GM19238 (cell line): ENCODE measurements around the gene IKZF3.
A peak's percentile ranks its signal among the peaks of the same experiment; 100 is the strongest.
"Not testable (repeated sequence)": the region's sequence is repeated elsewhere in the genome, so short reads cannot be mapped to it uniquely, and the experiment has no call there.

Source experiments
- DNase-seq: peaks from one replicate; pipeline ENCODE4 v3.0.0; 2011; ENCODE audit warnings: low spot score; ENCODE audit not compliant: insufficient read length

The IKZF3 gene

DNA sequence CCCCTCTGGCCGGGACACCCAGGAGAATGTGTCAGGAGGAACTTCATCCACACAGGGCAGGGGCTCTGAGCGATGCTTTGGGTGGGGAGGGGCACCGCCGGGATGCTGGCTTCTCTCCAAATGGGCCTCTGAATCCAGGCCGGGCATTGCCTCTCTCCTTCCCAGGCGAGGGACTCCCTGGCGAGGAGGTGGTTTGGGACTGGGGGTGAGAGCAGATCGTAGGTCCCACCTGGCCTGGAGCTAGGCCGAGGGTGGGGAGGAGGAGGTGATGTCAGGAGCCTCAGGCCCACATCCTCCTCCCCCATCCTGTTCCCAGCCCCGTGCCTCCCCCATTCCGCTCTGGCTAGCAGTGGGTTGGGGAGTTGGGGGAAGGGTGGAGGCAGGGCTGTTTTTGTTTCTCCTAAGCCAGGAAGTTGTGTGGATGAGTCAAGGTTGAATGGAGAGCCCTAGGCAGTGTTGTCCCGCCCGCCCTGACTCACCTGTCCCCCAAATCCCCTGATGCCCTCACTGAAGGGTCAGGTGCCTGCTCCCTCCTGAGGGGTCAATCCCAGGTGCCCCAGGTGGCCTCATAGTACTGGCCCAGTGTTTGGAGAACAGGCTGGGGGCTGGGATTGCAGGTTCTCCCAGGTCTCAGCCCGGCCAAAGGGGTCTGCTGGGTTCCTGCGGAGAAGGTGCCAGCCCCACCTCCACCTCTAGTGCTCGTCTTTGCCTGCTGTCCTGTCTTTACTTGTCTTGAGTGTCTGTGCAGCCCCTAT lies 123.6 kb downstream of the IKZF3 start:
- no peak for DNase-seq

DNA sequence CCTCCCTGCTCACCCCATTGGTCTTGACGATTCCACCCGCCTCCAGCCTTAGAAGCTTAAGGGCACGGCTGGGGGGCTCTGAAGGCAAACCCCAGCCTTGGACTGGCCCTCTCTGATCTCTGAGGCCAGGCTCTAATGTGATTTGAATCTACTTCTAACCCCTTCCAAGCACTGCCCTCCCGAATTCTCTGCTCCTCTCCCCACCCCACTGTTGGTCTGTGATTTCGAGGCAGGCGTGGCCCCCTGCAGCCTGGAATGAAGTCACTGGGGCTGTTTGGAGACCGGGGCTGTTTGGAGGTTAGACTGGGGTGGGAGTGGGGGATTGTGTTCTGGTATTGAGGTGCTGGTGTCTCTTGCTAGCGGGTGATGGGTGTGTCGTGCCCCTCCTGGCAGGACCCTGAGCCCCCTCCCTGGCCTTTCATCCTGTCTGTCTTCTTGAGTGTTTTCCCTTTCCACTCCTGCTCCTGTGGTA lies 124.2 kb downstream of the IKZF3 start:
- DNase-seq: no peak

DNA sequence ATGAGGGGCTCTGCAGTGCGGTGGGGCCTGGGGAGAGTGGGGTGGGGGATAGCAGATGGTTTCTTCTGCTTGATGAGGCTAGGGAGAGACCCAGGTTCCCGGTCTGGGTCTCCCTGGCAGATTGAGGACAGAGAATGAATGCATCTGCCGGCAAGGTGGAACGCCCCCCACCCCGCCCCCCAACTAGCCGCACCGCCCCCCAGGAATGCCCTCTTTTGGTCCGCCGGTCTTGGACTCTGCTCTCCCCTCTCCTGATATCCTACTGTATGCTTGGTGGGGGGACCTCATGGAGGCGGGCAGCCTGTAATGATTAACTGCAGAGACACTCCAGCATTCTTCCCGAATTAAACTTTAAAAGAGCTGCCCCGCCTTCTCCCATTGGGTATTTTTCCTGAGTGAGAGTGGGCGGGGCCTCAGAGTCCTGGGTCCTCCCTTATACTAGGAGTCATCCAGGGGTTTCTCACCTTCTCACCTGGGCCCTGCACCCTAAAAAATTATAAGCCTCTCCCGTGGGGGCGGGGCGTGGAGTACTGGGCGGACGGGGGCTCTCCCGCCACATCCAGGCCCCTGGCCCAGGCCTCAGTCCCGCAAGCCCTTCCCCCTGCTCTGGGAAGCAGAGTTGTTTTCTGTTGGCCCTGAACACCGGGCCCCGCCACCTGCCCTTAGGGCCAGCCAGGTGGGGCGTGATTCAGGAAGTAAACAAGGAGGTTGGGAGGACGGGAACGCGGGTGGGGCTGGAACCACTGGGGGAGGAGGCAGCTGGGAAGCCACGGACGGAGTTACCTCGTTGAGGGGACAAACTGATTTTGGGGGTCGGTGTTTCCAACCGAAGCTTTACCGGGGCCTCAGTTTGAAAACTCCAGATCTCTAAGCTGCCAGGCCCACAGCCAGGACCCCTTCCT lies 124.9 kb downstream of the IKZF3 start:
- no peak for DNase-seq

DNA sequence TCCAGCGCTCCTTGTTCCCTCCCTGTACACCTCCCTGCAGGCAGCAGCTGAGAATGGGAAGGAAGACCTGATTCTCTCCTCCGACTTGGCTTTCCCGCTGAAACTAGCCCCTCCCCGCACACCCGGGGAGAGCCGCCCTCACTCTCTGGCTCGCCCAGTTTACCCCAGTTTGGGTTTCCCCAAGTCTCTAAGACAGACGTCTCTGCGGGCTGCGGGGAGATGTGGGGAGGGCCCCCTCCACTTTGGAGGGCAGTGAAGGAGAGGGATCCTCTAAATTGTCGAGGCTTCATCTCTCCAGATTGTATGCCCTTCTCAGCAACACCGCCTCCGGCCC lies 125.6 kb downstream of the IKZF3 start:
- DNase-seq: no peak

DNA sequence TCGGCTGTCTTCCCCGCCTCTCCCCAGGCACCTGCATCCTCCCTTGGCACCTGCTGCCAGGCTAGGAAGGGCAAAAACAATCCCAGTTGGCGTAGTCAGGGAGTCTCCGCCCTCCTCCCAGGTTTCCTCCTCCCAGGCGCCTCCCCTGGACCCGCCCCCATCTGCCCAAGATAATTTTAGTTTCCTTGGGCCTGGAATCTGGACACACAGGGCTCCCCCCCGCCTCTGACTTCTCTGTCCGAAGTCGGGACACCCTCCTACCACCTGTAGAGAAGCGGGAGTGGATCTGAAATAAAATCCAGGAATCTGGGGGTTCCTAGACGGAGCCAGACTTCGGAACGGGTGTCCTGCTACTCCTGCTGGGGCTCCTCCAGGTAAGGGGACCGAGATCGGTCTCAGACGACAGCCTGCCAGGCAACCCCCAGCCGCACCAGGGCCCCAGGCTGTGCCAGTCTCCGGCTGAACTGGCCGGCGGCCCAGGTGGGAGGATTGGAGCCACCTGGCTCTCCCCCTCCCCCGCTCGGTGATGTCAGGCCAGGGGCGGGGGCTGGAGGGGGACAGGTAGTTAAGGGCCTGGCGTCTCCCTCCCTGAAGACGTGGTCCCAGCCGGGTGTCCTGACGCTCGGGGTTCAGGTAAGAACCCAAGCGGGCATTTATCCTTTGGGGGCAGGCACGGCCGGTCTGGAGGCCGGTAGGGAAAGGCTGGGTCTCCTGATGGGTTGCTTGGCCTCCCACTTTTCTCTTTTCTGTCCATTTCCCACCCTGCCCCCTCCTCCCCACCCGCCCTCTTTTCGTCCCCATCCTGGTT lies 126.1 kb downstream of the IKZF3 start, which contains the start of gene GRB7:
Gene GRB7, plus strand, starts transcription at position 179 of the 808 bp plus-strand sequence. CDS start 4,364 bp downstream, outside the sequence.
- no peak for DNase-seq

DNA sequence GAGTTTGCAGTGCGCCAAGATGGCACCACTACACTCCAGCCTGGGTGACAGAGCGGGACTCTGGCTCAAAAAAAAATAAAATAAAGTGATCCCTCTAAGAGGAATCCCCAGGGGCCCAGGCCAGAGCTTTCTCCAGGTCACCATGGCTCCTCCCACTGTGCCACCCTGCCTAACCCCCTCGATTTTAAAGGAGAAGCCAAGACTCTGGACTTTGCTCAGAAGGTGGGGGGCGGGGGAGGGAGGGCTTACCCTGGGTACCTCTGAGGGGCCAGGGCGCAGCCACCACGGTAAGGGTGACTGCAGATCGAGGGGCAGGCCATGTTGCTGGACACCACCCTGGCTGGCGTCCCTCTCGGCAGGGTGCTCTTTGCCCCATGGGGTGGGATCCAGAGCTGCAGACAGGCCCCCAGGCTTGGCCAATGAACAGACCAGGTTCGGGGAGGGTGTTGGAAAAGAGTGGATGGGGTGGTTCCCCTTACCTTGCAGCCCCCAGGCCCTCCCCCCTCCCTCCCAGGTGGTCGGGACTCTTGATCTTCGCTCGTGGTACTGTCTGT lies 126.8 kb downstream of the IKZF3 start:
- no peak for DNase-seq

DNA sequence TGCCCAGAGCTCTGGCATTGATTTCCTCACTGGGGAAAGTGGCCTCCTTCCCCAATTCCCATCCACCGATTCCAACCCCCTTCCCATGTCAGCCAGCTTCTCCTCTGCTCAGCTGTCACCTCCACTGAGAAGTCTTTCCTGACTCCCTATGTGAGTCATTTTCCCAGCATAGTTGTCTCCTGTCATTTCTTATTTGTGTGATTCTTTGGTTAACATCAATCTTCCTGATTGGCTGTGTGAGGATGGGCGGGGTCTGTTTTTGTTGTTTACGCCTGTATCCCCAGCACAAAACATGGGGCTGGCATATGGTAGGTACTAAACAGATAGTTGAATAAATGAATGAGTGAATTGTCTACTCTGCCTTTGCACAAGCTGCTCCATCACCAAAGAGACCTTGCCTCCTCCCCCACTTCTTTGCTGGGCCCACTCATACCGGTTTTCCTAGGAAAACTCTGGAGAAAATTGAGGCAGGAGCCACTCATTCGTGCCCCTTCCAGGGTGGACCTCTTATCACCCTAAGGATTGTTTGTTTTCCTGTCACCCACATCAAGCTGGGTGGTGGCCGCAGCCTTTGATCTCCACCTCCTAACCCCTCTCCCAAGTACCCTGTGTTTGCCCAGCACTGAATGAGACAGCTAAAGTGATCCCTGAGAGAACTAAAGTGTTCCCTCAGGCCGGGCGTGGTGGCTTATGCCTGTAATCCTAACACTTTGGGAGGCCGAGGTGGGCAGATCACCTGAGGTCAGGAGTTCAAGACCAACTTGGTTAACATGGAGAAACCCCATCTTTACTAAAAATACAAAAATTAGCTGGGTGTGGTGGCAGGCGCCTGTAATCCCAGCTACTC lies 127.6 kb downstream of the IKZF3 start:
- no peak for DNase-seq

DNA sequence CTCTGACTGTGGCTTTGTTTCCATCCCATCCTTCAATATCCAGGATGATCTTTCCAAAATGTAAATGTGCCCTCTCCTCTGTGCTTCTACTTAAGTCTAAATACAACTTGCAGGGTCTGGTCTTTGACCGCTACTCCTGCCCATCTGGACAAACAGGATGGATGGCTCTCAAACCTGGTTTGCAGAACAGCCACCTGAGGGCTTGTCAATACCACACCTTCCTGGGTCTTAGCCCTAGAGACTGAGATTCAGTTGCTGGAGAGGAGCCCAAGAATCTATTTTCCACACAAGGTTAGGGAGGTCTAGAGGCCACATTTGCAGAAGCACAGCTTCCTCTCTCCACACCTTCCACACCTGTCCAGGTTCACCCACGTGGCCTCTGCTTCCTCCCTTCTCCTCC lies 128.2 kb downstream of the IKZF3 start:
- DNase-seq: no peak

DNA sequence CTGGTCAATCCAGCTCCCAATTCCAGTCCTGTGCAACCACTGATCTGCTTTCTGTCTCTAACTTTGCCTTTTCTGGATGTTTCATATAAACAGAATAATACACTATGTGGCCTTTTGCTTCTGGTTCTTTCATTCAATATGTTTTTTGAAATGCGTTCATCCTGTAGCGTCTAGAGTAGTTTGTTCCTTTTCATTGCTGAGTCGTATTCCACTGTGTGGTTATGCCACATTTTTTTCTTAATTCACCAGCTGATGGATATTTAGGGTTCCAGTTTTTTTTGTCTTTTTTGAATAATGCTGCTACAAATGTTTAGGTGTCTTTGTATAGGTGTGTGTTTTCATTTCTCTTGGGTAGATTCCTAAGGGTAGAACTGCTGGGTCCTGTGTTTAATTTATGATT lies 131.5 kb downstream of the IKZF3 start:
- DNase-seq: no peak

DNA sequence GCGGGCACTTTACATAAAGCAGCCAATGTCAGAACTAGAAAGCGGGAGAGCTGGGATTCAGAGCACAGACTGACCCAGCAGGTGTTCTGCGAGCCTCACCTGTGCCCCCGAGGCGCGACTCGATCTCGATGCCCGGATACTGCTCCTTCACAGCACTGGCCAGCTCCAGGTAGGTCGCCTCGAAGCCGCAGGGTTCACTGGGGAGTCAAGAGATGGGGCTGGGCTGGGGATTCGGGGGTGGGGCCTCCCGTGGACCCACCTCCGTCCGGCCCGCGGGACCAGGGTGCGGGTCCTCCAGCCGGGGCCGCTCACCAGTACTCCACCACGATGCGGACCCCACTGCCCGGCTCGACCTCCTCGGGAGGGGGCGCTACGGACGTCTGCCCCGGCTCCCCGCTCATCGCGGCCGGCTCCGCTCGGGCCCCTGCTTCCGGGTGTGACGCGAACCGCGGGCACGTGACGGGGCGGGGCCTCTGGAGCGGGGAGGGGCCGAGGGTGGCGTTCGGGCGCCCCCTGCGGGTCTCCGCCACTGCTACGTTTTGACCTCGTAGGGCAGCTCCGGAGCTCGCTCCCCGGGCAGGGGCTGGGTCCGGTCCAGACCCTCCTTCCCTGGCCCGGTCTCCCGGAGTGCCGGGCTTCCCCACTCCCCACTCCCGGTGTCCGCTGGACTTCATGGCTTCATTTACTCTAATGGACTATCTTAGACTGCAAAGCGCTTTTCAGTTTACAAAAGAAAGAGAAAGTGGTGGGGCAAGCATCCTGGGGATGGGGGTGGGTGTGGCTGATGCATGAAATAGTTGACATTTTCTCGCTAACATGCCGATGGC lies 133.8 kb downstream of the IKZF3 start, which contains the start of gene MIEN1:
Gene MIEN1, minus strand, starts transcription at position 438 of the 827 bp plus-strand sequence. Its CDS starts 37 bp downstream, at position 401.
- DNase-seq: peak; percentile 97

DNA sequence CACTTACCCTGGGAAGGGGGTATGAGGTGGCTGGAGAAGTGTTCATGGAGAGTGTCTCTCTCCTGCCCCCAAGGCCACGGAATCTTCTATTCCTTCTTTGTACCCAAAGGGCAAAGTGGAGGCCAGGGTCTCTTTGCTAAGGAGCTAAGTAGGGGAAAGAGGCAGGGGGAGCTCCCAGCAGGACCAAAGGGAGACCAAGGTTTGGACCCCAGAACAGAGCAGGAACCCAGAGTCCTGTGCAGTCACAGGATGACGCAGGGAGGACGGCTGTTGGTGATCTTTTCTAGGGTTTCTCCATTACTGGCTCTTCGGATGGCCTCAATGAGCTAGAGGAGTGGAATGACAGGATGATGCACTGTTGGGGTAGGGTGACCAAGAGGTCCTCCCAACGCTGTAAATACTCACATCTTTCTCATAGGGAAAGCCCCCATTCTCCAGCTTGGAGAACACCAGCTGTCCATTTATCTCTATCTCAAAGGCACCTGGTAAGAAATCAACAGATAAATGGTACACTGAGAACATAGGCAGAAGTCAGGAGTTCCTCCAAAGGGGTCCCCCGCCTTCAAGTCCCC lies 134.7 kb downstream of the IKZF3 start:
- DNase-seq: no peak

DNA sequence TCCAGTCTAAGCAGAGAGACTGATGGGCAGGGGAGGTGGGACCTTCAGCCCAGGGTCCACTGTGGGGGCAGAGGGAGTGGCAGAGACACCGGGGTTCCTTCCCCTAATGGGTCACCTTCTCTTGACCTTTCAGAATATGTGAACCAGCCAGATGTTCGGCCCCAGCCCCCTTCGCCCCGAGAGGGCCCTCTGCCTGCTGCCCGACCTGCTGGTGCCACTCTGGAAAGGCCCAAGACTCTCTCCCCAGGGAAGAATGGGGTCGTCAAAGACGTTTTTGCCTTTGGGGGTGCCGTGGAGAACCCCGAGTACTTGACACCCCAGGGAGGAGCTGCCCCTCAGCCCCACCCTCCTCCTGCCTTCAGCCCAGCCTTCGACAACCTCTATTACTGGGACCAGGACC lies 136.6 kb downstream of the IKZF3 start:
- no peak for DNase-seq

DNA sequence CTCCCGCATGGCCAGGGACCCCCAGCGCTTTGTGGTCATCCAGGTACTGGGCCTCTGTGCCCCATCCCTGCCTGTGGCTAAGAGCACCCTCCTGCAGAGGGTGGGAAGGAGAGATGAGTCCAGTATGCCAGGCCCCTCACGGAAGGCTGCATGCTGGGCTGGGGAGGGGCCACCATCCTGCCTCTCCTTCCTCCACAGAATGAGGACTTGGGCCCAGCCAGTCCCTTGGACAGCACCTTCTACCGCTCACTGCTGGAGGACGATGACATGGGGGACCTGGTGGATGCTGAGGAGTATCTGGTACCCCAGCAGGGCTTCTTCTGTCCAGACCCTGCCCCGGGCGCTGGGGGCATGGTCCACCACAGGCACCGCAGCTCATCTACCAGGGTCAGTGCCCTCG lies 137.5 kb downstream of the IKZF3 start:
- DNase-seq: no peak

DNA sequence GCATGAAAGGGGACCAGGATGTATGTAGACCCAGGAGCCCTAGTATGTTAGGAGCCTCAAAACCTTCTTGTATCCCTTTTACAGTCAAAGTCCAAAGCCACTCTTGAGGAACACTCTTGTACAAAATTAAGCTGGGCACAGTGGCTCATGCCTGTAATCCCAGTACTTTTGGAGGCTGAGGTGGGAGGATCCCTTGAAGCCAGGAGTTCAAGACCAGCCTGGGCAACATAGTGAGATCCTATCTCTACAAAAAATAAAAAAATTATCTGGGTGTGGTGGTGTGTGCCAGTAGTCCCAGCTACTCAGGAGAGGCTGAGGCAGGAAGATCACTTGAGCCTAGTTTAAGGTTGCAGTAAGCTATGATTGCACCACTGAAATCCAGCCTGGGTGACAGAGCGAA lies 138.2 kb downstream of the IKZF3 start:
- DNase-seq: not testable (repeated sequence)

DNA sequence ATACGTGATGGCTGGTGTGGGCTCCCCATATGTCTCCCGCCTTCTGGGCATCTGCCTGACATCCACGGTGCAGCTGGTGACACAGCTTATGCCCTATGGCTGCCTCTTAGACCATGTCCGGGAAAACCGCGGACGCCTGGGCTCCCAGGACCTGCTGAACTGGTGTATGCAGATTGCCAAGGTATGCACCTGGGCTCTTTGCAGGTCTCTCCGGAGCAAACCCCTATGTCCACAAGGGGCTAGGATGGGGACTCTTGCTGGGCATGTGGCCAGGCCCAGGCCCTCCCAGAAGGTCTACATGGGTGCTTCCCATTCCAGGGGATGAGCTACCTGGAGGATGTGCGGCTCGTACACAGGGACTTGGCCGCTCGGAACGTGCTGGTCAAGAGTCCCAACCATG lies 139.4 kb downstream of the IKZF3 start:
- DNase-seq: no peak

DNA sequence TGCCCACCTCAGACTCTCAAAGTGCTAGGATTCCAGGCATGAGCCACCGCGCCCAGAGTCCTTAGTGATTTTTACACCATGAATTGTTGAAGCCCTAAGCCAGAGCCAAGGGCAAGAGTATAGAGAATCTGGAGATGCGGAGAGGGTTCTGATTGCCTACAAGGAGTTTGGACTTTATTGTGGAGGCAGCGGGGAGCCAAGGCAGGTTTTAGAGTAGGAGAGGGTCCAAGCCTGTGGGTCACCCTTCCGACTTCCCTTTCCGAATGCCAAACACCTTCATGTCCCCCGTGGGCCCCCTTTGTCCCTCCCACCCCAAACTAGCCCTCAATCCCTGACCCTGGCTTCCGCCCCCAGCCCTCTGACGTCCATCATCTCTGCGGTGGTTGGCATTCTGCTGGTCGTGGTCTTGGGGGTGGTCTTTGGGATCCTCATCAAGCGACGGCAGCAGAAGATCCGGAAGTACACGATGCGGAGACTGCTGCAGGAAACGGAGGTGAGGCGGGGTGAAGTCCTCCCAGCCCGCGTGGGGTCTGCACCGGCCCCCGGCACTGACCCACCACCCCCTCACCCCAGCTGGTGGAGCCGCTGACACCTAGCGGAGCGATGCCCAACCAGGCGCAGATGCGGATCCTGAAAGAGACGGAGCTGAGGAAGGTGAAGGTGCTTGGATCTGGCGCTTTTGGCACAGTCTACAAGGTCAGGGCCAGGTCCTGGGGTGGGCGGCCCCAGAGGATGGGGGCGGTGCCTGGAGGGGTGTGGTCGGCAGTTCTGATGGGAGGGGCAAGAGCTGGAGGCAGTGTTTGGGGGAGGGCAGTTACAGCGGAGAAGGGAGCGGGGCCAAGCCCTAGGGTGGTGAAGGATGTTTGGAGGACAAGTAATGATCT lies 140.9 kb downstream of the IKZF3 start:
- DNase-seq: no peak

DNA sequence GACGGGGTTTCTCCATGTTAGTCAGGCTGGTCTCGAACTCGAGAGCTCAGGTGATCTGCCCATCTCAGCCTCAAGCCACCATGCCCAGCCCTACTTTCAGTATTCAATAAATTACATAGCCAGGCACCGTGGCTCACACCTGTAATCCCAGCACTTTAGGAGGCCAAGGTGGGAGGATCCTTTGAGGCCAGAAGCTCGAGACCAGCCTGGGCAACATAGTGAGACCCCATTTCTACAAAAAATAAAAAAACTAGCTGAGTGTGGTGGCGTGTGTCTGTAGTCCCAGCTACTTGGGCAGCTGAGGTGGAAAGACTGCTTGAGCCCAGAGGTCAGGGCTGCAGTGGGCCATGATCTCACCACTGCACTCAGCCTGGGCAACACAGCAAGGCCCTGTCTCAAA lies 142.0 kb downstream of the IKZF3 start:
- no peak for DNase-seq
